Tibial artery (tissue), 4 donors: ENCODE results near the gene WBP1L.
"Not testable (repeated sequence)": the region's sequence is repeated elsewhere in the genome, so short reads cannot be mapped to it uniquely, and the experiment has no call there.

ENCODE experiments used
- DNase-seq, 2 donors: peaks; one replicate each; pipeline ENCODE4 v3.0.0-alpha.2; 2019
- H3K27ac ChIP-seq, 2 donors: fragments of 200-600 bp; sonication (generic) in 1 of 2; 1 replicate in 1 of 2; 2 replicates in 1 of 2; pipeline ENCODE4 v1.5.1; 2018 to 2019; ENCODE audit warnings: mild to moderate bottlenecking in 1 of 2
- H3K27me3 ChIP-seq, 2 donors: fragments of 200-600 bp; sonication (generic) in 1 of 2; one replicate each; pipeline versions ENCODE4 v1.5.1 to v1.6.0; 2016 to 2019
- H3K36me3 ChIP-seq, 3 donors: fragments of 200-600 bp; sonication (generic) in 2 of 3; one replicate each; pipeline ENCODE4 v1.5.1; 2016 to 2019; ENCODE audit warnings: mild to moderate bottlenecking in 2 of 3
- H3K4me1 ChIP-seq, 4 donors: fragments of 200-600 bp; sonication (generic) in 2 of 4; 1 replicate in 3 of 4; 2 replicates in 1 of 4; pipeline ENCODE4 v1.5.1; 2016 to 2019
- H3K4me3 ChIP-seq, 2 donors: fragments of 200-600 bp; sonication (generic) in 1 of 2; 1 replicate in 1 of 2; 2 replicates in 1 of 2; pipeline ENCODE4 v1.5.1; 2018 to 2019; ENCODE audit warnings: mild to moderate bottlenecking in 2 of 2
- H3K9me3 ChIP-seq, 3 donors: fragments of 200-600 bp; sonication (generic) in 1 of 3; one replicate each; pipeline ENCODE4 v1.5.1; 2016 to 2019
- CTCF ChIP-seq, 2 experiments: fragments of 200-600 bp in 1 of 2; fragments of 450-650 bp in 1 of 2; IDR thresholded peaks; one replicate each; pipeline ENCODE4 v1.5.1; 2017 to 2019; ENCODE audit warnings: antibody characterized with exemption in 2 of 2, mild to moderate bottlenecking in 1 of 2, moderate library complexity in 1 of 2
- intact Hi-C: fragments of 100-400 bp; cut with DNase I; formaldehyde crosslinking; loops from one replicate; pipeline ENCODE4 v1.15.0; 2023; ENCODE audit warnings: low total_unique reads

Gene WBP1L

GRCh38 chr10:102850025-102850518, 106.3 kb downstream of the WBP1L start:
- H3K27ac ChIP-seq = no peak overlapping the region
- no peak for TF ChIP-seq CTCF (IDR thresholded peaks at IDR 0.05)
- H3K9me3 ChIP-seq = no peaks in the 10 kb centered on the region
- H3K4me3 ChIP-seq = no peak overlapping the region
- H3K4me1 ChIP-seq = peaks cover 0 to 8% (median under 1%) of the 10 kb centered on the region in 4 donors
- no peak for DNase-seq
- no peaks in the 10 kb centered on the region for H3K36me3 ChIP-seq
- no peaks in the 10 kb centered on the region for H3K27me3 ChIP-seq
- intact Hi-C loops = no loop called here

- DNase-seq, H3K27ac ChIP-seq, H3K4me1 ChIP-seq, H3K4me3 ChIP-seq, H3K36me3 ChIP-seq, H3K27me3 ChIP-seq, H3K9me3 ChIP-seq, intact Hi-C loops: not testable (repeated sequence)
Measured at GRCh38 chr10:102853237-102853636, 109.5 kb downstream of the WBP1L start.

GRCh38 chr10:102855731-102856436, 112.1 kb downstream of the WBP1L start:
- H3K9me3 ChIP-seq, H3K4me3 ChIP-seq, H3K27me3 ChIP-seq, H3K4me1 ChIP-seq, intact Hi-C loops, H3K27ac ChIP-seq, DNase-seq: not testable (repeated sequence)
- H3K36me3 ChIP-seq = peaks cover 4 to 16% (median 5%) of the 10 kb centered on the region in 3 donors

- Histone ChIP-seq H3K4me1 (peaks cover 0 to 10% (median 5%) of the 10 kb centered on the region in 4 donors), H3K27me3 (no peaks in the 10 kb centered on the region), H3K36me3 (peaks cover 4 to 26% (median 5%) of the 10 kb centered on the region in 3 donors), H3K4me3 (no peak overlapping the region), H3K9me3 (no peaks in the 10 kb centered on the region), H3K27ac (no peak overlapping the region)
- intact Hi-C loops = no loop called here
- DNase-seq = no peak
- TF ChIP-seq CTCF (IDR thresholded peaks at IDR 0.05) = no peak
Measured at GRCh38 chr10:102856758-102857424, 113.1 kb downstream of the WBP1L start.

- intact Hi-C loops = no loop called here
- Histone ChIP-seq H3K36me3 (peaks cover 10 to 47% (median 26%) of the 10 kb centered on the region in 3 donors), H3K27ac (no peak overlapping the region), H3K27me3 (no peaks in the 10 kb centered on the region), H3K9me3 (no peaks in the 10 kb centered on the region), H3K4me1 (peaks cover 0 to 10% (median 2%) of the 10 kb centered on the region in 4 donors), H3K4me3 (no peak overlapping the region)
- DNase-seq = no peak
- no peak for TF ChIP-seq CTCF (IDR thresholded peaks at IDR 0.05)
Measured at GRCh38 chr10:102859911-102860310, 116.2 kb downstream of the WBP1L start.

- H3K9me3 ChIP-seq = no peaks in the 10 kb centered on the region
- no peak for DNase-seq
- no peak overlapping the region for H3K27ac ChIP-seq
- H3K4me1 ChIP-seq = no peaks in the 10 kb centered on the region
- no peak overlapping the region for H3K4me3 ChIP-seq
- no peak for TF ChIP-seq CTCF (IDR thresholded peaks at IDR 0.05)
- no peaks in the 10 kb centered on the region for H3K27me3 ChIP-seq
- H3K36me3 ChIP-seq = peaks cover 10 to 47% (median 26%) of the 10 kb centered on the region in 3 donors
- intact Hi-C loops = no loop called here
Measured at GRCh38 chr10:102863660-102864059, 119.9 kb downstream of the WBP1L start.
